ENCODE data around the gene LBH.

The LBH gene

GRCh38 chr2:30252723-30253701, 21.7 kb downstream of the LBH start:
- Mint-ChIP-seq H3K27ac (peak overlapping the region; percentile 97), H3K4me1 (peaks cover 49 to 79% of the 10 kb centered on the region in 2 donors), H3K4me3 (peak overlapping the region; percentile 36 to 41), H3K9me3 (peaks cover 0 to 4% of the 10 kb centered on the region in 2 donors), H3K27me3 (no peaks in the 10 kb centered on the region), H3K36me3 (peaks cover 24 to 41% of the 10 kb centered on the region in 2 donors)
- peak; percentile 50 for DNase-seq
- peak; percentile 91 for ATAC-seq (replicated peaks)

- no peaks in the 10 kb centered on the region for H3K27me3 Mint-ChIP-seq
- no peak overlapping the region for H3K4me3 Mint-ChIP-seq
- H3K4me1 Mint-ChIP-seq: peaks cover 46 to 75% of the 10 kb centered on the region in 2 donors
- H3K27ac Mint-ChIP-seq: no peak overlapping the region
- peaks cover 26 to 42% of the 10 kb centered on the region in 2 donors for H3K36me3 Mint-ChIP-seq
- peaks cover 0 to 4% of the 10 kb centered on the region in 2 donors for H3K9me3 Mint-ChIP-seq
- ATAC-seq (replicated peaks) (no peak), DNase-seq (no peak)
Measured at GRCh38 chr2:30253873-30254684, 22.7 kb downstream of the LBH start.

GRCh38 chr2:30254685-30255001, 23.3 kb downstream of the LBH start:
- Mint-ChIP-seq H3K4me3 (no peak overlapping the region), H3K27me3 (no peaks in the 10 kb centered on the region), H3K9me3 (peaks cover 0 to 4% of the 10 kb centered on the region in 2 donors), H3K27ac (no peak overlapping the region), H3K36me3 (peaks cover 30 to 43% of the 10 kb centered on the region in 2 donors), H3K4me1 (peaks cover 44 to 75% of the 10 kb centered on the region in 2 donors)
- DNase-seq (no peak), ATAC-seq (replicated peaks) (no peak)

GRCh38 chr2:30255026-30255425, 23.7 kb downstream of the LBH start:
- no peak for ATAC-seq (replicated peaks)
- Mint-ChIP-seq H3K36me3 (peaks cover 34 to 47% of the 10 kb centered on the region in 2 donors), H3K27ac (peak overlapping the region; percentile 56)

GRCh38 chr2:30255466-30256408, 24.4 kb downstream of the LBH start:
- no peaks in the 10 kb centered on the region for H3K27me3 Mint-ChIP-seq
- H3K36me3 Mint-ChIP-seq: peaks cover 39 to 49% of the 10 kb centered on the region in 2 donors
- no peak overlapping the region for H3K4me3 Mint-ChIP-seq
- ATAC-seq (replicated peaks) (no peak), DNase-seq (no peak)
- peaks cover 4 to 5% of the 10 kb centered on the region in 2 donors for H3K9me3 Mint-ChIP-seq
- H3K27ac Mint-ChIP-seq: peak overlapping the region; percentile 56
- H3K4me1 Mint-ChIP-seq: peaks cover 43 to 75% of the 10 kb centered on the region in 2 donors

More at GRCh38 chr2:30255026-30255425, 23.7 kb downstream of the LBH start:
- no peaks in the 10 kb centered on the region for H3K27me3 Mint-ChIP-seq
- peaks cover 0 to 4% of the 10 kb centered on the region in 2 donors for H3K9me3 Mint-ChIP-seq
- H3K4me3 Mint-ChIP-seq: no peak overlapping the region
- peaks cover 42 to 75% of the 10 kb centered on the region in 2 donors for H3K4me1 Mint-ChIP-seq
- no peak for DNase-seq

GRCh38 chr2:30257266-30258214, 26.2 kb downstream of the LBH start:
- H3K36me3 Mint-ChIP-seq: peaks cover 36 to 51% of the 10 kb centered on the region in 2 donors
- H3K9me3 Mint-ChIP-seq: peaks cover 8 to 12% of the 10 kb centered on the region in 2 donors
- H3K27ac Mint-ChIP-seq: peak overlapping the region; percentile 3
- DNase-seq (no peak), ATAC-seq (replicated peaks) (no peak)
- peak overlapping the region in 1 of 2 donors; percentile 41 for H3K4me3 Mint-ChIP-seq
- no peaks in the 10 kb centered on the region for H3K27me3 Mint-ChIP-seq
- peaks cover 40 to 68% of the 10 kb centered on the region in 2 donors for H3K4me1 Mint-ChIP-seq

GRCh38 chr2:30259071-30259470, 27.7 kb downstream of the LBH start:
- Mint-ChIP-seq H3K4me3 (no peak overlapping the region), H3K27ac (no peak overlapping the region), H3K27me3 (no peaks in the 10 kb centered on the region), H3K9me3 (peaks cover 10 to 15% of the 10 kb centered on the region in 2 donors), H3K36me3 (peaks cover 40 to 53% of the 10 kb centered on the region in 2 donors), H3K4me1 (peaks cover 33 to 62% of the 10 kb centered on the region in 2 donors)
- DNase-seq: no peak
- ATAC-seq (replicated peaks): no peak

- DNase-seq: no peak
- peak; percentile 31 to 61 for ATAC-seq (replicated peaks)
- peaks cover 40 to 53% of the 10 kb centered on the region in 2 donors for H3K36me3 Mint-ChIP-seq
- peak overlapping the region in 1 of 2 donors; percentile 2 for H3K4me3 Mint-ChIP-seq
- H3K27ac Mint-ChIP-seq: peak overlapping the region; percentile 21
- H3K9me3 Mint-ChIP-seq: peaks cover 10 to 15% of the 10 kb centered on the region in 2 donors
- peaks cover 32 to 66% of the 10 kb centered on the region in 2 donors for H3K4me1 Mint-ChIP-seq
- H3K27me3 Mint-ChIP-seq: no peaks in the 10 kb centered on the region
Measured at GRCh38 chr2:30259827-30260679, 28.7 kb downstream of the LBH start.

- H3K9me3 Mint-ChIP-seq: peaks cover 10 to 15% of the 10 kb centered on the region in 2 donors
- peaks cover 40 to 53% of the 10 kb centered on the region in 2 donors for H3K36me3 Mint-ChIP-seq
- H3K4me1 Mint-ChIP-seq: peaks cover 27 to 64% of the 10 kb centered on the region in 2 donors
- no peak overlapping the region for H3K27ac Mint-ChIP-seq
- no peak overlapping the region for H3K4me3 Mint-ChIP-seq
- no peak for DNase-seq
- ATAC-seq (replicated peaks): no peak
- H3K27me3 Mint-ChIP-seq: no peaks in the 10 kb centered on the region
Measured at GRCh38 chr2:30260941-30261340, 29.6 kb downstream of the LBH start.

- no peak overlapping the region for H3K4me3 Mint-ChIP-seq
- no peak for DNase-seq
- ATAC-seq (replicated peaks): peak; percentile 75 to 76
- H3K4me1 Mint-ChIP-seq: peaks cover 35 to 70% of the 10 kb centered on the region in 2 donors
- no peaks in the 10 kb centered on the region for H3K27me3 Mint-ChIP-seq
- peaks cover 40 to 55% of the 10 kb centered on the region in 2 donors for H3K36me3 Mint-ChIP-seq
- peaks cover 10 to 15% of the 10 kb centered on the region in 2 donors for H3K9me3 Mint-ChIP-seq
- H3K27ac Mint-ChIP-seq: peak overlapping the region; percentile 14
Measured at GRCh38 chr2:30261695-30262211, 30.4 kb downstream of the LBH start.

- H3K27ac Mint-ChIP-seq: peak overlapping the region; percentile 7
- ATAC-seq (replicated peaks): no peak
- H3K4me3 Mint-ChIP-seq: no peak overlapping the region
- H3K4me1 Mint-ChIP-seq: peaks cover 43 to 72% of the 10 kb centered on the region in 2 donors
- no peaks in the 10 kb centered on the region for H3K27me3 Mint-ChIP-seq
- peaks cover 10 to 15% of the 10 kb centered on the region in 2 donors for H3K9me3 Mint-ChIP-seq
- no peak for DNase-seq
- H3K36me3 Mint-ChIP-seq: peaks cover 33 to 49% of the 10 kb centered on the region in 2 donors
Measured at GRCh38 chr2:30262716-30263309, 31.5 kb downstream of the LBH start.

All from stimulated activated naive B cell treated with anti-CD40 and anti-IgM and Interleukin-4, amounts not matched to agents 10 μg/mL and 1 μg/mL and 100 μg/mL, for 72 hours (primary cell).